Mucosa of rectum (tissue), 2 donors: ENCODE data around the gene HLF.

Experiments
- H3K27ac ChIP-seq, 2 donors: one replicate each; pipeline ENCODE4 v1.7.0; 2013; ENCODE audit warnings: inconsistent platforms in 2 of 2, low read depth in 2 of 2, low read length in 2 of 2
- H3K27me3 ChIP-seq, 2 donors: one replicate each; pipeline ENCODE4 v1.7.0; 2013; ENCODE audit warnings: low read length in 2 of 2; ENCODE audit not compliant: control insufficient read depth in 2 of 2, insufficient read depth in 2 of 2
- H3K36me3 ChIP-seq, 2 donors: one replicate each; pipeline ENCODE4 v1.7.0; 2013; ENCODE audit warnings: low read length in 2 of 2; ENCODE audit not compliant: control insufficient read depth in 2 of 2, insufficient read depth in 2 of 2
- H3K4me1 ChIP-seq, 2 donors: one replicate each; pipeline ENCODE4 v1.7.0; 2013; ENCODE audit warnings: low read length in 2 of 2, mild to moderate bottlenecking in 1 of 2; ENCODE audit not compliant: control insufficient read depth in 2 of 2, insufficient read depth in 2 of 2
- H3K4me3 ChIP-seq, 2 donors: one replicate each; pipeline ENCODE4 v1.7.0; 2013; ENCODE audit warnings: low read length in 2 of 2
- H3K9ac ChIP-seq, 2 donors: one replicate each; pipeline ENCODE4 v1.7.0; 2013; ENCODE audit warnings: low read length in 2 of 2, low read depth in 1 of 2, mild to moderate bottlenecking in 1 of 2
- H3K9me3 ChIP-seq, 2 donors: one replicate each; pipeline ENCODE4 v1.7.0; 2013; ENCODE audit warnings: low read length in 2 of 2; ENCODE audit not compliant: control insufficient read depth in 2 of 2
- donor health status: healthy.
- donor health status: Normal muscosa, but diverticular disease.

HLF gene

DNA sequence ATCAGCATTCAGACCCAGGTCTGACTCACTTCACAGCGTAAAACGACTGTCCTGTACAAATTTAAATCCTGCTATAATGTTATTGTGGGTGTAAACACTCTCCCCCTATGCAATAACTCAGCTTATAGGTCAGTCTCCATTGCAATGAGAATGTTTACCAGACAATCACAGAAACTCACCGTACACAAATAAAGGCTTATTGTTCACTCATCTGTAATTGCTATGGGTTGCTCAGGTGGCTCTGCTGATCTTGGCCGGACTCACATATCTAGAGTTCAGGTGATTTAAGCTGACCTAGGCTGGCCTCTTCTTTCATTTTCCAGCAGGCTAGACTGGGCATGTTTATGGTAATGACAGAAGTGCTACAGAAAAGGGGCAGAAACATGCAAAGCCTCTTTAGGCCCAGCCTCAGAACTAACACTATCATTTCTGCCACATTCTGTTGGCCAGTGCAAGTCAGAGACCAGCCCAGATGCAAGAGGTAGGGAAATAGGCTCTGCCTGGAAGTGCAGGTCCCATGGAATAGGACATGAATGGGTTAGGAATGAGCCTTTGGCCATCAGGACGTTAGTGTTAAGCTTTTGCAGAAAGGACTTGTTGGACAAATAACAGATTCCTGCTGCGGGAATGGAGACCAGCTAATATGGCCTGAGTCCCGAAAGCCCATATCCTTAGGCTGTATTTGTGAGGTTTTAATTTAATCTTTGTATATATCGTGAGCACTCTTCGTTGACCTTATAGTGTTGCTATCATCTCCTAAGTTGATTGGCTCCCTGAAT, 44.0 kb downstream of the HLF start:
- Histone ChIP-seq H3K36me3 (no peaks in the 10 kb centered on the region), H3K9ac (no peak overlapping the region), H3K9me3 (no peaks in the 10 kb centered on the region), H3K27ac (no peak overlapping the region), H3K4me1 (no peaks in the 10 kb centered on the region), H3K27me3 (no peaks in the 10 kb centered on the region), H3K4me3 (no peak overlapping the region)

DNA sequence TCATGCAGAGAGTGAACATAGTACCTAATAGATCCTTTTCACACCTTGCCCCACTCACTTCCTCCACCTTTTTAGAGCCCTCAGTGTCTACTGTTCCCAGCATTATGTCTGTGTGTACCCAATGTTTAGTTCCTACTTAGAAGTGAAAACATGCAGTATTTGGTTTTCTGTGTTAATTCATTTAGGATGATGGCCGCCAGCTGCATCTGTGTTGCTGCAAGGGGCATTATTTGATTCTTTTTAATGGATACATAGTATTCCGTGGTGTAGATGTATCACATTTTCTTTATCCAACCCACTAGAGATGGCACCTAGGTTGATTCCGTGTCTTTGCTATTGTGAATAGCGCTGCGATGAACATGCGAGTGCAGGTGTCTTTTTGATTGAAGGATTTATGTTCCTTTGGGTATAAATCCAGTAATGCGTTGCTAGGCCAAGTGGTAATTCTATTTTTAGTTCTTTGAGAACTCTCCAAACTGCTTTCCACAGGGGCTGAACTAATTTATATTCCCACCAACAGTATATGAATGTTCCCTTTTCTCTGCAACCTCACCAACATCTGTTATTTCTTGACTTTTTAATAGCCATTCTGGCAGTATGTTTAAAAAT, 47.1 kb downstream of the HLF start:
- H3K4me3 ChIP-seq: no peak overlapping the region
- H3K9ac ChIP-seq: no peak overlapping the region
- H3K9me3 ChIP-seq: no peaks in the 10 kb centered on the region
- no peaks in the 10 kb centered on the region for H3K4me1 ChIP-seq
- H3K36me3 ChIP-seq: no peaks in the 10 kb centered on the region
- no peak overlapping the region for H3K27ac ChIP-seq
- no peaks in the 10 kb centered on the region for H3K27me3 ChIP-seq

DNA sequence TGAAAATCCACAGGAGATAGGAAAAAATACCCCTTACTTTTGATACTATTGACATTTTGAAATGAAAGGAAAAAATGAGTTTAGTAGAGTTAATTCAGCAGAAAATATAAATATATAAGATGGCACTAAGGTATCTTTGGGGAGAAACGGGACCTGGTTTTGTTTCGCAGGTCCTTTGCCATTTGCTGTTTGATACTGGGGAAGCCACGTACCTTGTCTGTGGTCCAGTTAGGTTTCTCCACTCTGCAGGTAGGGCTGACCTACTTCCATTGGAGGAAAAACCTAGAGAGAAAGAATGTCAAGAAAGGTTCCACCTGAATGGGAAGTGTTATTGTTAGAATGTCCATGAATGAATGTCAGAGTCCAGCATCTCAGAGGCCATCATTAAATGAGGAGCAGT, 48.1 kb downstream of the HLF start:
- Histone ChIP-seq H3K27ac (no peak overlapping the region), H3K9ac (no peak overlapping the region), H3K9me3 (no peaks in the 10 kb centered on the region), H3K36me3 (no peaks in the 10 kb centered on the region), H3K4me3 (no peak overlapping the region), H3K4me1 (no peaks in the 10 kb centered on the region), H3K27me3 (no peaks in the 10 kb centered on the region)

DNA sequence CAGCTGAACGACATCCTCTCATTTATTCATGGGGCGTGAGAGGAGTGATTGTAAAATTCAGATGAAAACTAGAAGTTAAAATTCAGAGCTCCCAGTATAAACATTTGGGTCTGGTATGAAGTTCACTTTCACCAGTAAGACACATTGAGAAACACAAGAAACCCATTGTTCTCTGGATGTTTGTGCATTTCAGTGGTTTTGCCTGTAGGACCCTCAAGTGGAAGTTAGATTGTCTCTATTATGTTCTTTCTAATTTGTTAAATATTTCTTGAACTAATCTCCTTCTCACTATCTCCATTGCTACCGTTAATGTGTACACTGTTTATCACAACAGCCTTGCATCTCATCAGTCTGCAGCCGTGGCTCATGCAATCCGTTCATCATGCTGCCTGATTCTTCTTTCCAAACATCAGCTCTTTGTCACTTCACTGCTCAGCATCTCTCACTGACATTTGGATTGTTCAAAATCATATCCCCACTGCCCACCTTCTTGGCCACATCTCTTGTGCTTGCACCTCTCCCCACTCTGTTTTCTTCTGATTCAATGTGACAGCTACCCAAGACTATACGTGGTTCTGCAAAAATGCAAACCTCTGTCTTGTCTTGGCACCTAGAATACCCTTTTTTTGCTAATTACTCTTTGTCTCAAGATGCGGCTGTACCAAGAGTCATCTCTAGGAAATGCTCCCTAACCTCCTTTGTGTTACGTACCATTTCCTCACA, 49.5 kb downstream of the HLF start:
- no peaks in the 10 kb centered on the region for H3K9me3 ChIP-seq
- H3K4me3 ChIP-seq: no peak overlapping the region
- H3K36me3 ChIP-seq: no peaks in the 10 kb centered on the region
- H3K27ac ChIP-seq: no peak overlapping the region
- H3K9ac ChIP-seq: no peak overlapping the region
- H3K27me3 ChIP-seq: no peaks in the 10 kb centered on the region
- H3K4me1 ChIP-seq: no peaks in the 10 kb centered on the region

DNA sequence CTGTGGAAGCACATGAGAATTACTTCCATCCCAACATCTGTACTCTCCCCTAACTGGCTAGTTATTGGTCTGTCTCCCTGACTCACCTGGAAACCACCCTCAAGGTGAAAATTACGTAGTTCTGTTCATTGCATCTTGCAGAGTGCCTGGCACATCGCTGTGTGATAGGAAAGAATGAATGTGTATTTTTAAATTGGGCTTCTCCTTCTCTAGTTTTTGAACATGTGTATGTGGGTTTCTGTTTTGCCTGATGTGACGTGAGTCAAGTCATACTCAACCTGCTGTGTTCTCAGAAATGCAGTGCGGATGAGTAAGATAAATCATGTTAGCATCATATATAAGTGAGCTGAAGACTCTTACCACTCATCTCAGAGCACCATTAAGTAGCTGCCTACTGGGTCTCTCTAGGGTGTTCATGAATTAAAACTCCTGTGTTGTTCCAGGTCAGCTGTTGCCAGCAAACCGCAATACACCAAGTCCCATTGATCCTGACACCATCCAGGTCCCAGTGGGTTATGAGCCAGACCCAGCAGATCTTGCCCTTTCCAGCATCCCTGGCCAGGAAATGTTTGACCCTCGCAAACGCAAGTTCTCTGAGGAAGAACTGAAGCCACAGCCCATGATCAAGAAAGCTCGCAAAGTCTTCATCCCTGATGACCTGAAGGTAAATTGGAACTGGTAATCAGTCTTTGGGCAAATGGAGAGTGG, 50.2 kb downstream of the HLF start:
- Histone ChIP-seq H3K4me3 (no peak overlapping the region), H3K4me1 (no peaks in the 10 kb centered on the region), H3K36me3 (no peaks in the 10 kb centered on the region), H3K9me3 (no peaks in the 10 kb centered on the region), H3K27ac (no peak overlapping the region), H3K27me3 (no peaks in the 10 kb centered on the region), H3K9ac (no peak overlapping the region)

DNA sequence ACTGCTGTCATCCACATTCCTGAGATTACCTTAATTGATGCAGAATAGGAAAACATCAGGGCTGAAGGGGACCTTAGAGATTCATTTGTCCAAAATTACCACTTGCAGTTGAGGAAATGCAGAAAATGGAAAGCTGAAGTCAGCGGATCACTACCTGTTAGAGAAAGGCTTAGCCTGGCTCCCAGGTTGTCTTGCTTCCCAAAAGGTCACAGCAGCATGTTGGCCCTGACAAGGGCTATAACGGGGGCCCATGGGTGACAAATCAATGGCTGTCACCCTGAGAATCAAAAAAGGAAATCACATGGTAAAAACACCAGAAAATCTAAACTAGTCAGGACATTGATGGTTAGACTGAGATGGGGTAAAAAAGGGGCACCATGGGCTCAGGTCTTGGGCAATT, 51.7 kb downstream of the HLF start:
- no peaks in the 10 kb centered on the region for H3K4me1 ChIP-seq
- H3K27ac ChIP-seq: no peak overlapping the region
- no peaks in the 10 kb centered on the region for H3K9me3 ChIP-seq
- H3K4me3 ChIP-seq: no peak overlapping the region
- H3K36me3 ChIP-seq: no peaks in the 10 kb centered on the region
- H3K27me3 ChIP-seq: no peaks in the 10 kb centered on the region
- no peak overlapping the region for H3K9ac ChIP-seq

DNA sequence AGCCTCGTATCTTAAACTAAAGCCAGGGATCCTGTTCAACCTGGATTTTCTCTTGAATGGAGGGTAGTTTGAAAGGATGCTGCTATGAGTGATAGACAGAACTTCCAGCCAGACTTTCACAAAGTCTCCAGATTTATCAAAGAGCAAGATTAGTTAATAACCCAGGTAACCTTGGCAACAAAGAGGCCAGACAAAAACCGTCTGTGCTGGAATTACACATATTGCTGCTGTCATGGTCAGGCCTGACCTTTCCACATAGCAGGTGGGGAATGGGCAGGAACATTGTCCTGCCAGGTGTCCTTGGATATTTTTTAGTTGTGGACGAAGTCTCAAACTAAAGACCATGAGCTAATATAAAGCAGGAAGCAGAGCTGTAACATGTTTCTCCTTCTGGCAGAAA, 52.5 kb downstream of the HLF start:
- Histone ChIP-seq H3K27ac (no peak overlapping the region), H3K9ac (no peak overlapping the region), H3K4me3 (no peak overlapping the region), H3K4me1 (no peaks in the 10 kb centered on the region), H3K9me3 (no peaks in the 10 kb centered on the region), H3K27me3 (no peaks in the 10 kb centered on the region), H3K36me3 (no peaks in the 10 kb centered on the region)

DNA sequence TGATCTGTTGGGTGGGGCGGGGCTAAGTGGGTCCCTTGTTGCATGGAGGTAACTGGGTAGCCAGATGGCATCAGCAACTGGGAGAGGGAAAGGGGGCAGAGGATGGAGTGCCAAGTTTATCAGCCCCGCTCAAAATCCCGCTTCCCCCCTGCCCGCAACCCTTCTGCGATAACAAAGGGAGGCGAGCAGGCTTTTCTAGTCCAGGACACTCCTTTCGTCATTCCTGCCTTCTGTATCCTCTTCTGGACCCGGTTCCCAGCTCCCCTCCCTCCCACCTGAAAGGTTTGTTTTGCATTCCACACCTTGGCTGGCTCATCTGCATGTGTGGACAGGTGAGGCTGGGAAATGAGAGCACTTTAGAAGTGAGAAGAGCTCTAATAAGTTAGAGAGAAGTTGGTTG, 53.3 kb downstream of the HLF start:
- Histone ChIP-seq H3K9me3 (no peaks in the 10 kb centered on the region), H3K4me1 (no peaks in the 10 kb centered on the region), H3K27me3 (no peaks in the 10 kb centered on the region), H3K4me3 (no peak overlapping the region), H3K9ac (no peak overlapping the region), H3K36me3 (no peaks in the 10 kb centered on the region), H3K27ac (no peak overlapping the region)

DNA sequence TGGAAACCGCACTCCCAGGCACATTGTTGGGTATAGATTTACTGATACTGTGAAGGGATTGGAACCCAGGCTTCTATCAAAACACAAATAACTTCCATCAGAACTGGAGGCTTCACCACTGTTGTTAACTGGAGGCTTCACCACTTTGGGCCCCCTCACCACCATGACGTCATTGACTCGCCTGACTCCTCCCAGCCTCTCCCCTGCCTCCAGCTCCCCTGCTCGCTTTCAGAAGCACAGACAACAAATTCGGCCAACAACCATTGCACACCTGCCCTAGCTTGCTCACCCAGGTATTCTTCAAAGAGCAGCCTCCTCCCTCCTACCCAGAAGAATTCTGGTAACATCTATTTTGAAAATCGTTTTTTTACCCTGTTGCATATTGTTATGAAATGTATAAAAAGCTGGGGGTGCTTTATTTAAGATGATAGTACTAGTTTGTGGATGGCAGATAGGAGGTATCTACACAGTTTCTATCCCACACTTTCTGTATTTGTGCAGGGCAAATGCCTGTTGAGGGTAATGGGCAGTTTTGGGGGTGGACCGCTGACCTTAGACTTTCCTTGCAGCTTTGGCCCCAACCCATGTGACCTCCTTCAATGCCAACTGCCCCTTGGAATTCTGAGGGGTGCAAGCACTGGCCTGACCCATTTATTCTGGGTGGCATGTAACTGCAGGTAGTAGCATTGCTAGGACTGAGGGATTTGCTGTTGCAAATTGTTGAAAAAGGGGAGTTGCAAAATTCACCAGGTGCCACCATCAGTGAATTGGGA, 54.1 kb downstream of the HLF start:
- no peak overlapping the region for H3K27ac ChIP-seq
- no peaks in the 10 kb centered on the region for H3K36me3 ChIP-seq
- no peaks in the 10 kb centered on the region for H3K4me1 ChIP-seq
- H3K27me3 ChIP-seq: no peaks in the 10 kb centered on the region
- H3K9ac ChIP-seq: no peak overlapping the region
- H3K9me3 ChIP-seq: no peaks in the 10 kb centered on the region
- H3K4me3 ChIP-seq: no peak overlapping the region
